Type B pancreatic cell (in vitro differentiated cells): ENCODE results near the gene RANBP3L. TPM values are rescaled to one million over a fixed set of nuclear protein-coding genes. Genes with fewer than 3 reads are reported as not detected.
"Not testable (repeated sequence)": the region's sequence is repeated elsewhere in the genome, so short reads cannot be mapped to it uniquely, and the experiment has no call there.

Source experiments
- DNase-seq: peaks from one replicate; pipeline ENCODE4 v3.0.0; 2021; ENCODE audit warnings: mixed read lengths; ENCODE audit not compliant: unreplicated experiment; ENCODE audit errors: extremely low spot score
- H3K27ac Mint-ChIP-seq: 2 replicates; pipeline ENCODE4 v1.8.0; 2021; ENCODE audit warnings: mild to moderate bottlenecking, mixed read lengths
- H3K27me3 Mint-ChIP-seq: 2 replicates; pipeline ENCODE4 v1.8.0; 2021; ENCODE audit warnings: mixed read lengths
- H3K36me3 Mint-ChIP-seq: 2 replicates; pipeline ENCODE4 v1.8.0; 2021; ENCODE audit warnings: mixed read lengths
- H3K4me1 Mint-ChIP-seq: one replicate; pipeline ENCODE4 v1.8.0; 2021; ENCODE audit warnings: mixed read lengths; ENCODE audit not compliant: unreplicated experiment
- H3K4me3 Mint-ChIP-seq: 2 replicates; pipeline ENCODE4 v1.8.0; 2021; ENCODE audit warnings: mild to moderate bottlenecking, mixed read lengths
- H3K9me3 Mint-ChIP-seq: 2 replicates; pipeline ENCODE4 v1.8.0; 2021; ENCODE audit warnings: mixed read lengths
- long read RNA-seq: library from polyadenylated mRNA; unstranded; transcript quantifications from one replicate; pipeline ENCODE4 v2.0.0, GENCODE V29; 2020
- total RNA-seq: library from RNA; stranded (reverse); gene quantifications from 2 replicates; pipeline ENCODE4 v1.2.1, GENCODE V29; 2021; ENCODE audit warnings: low replicate concordance
- TF ChIP-seq, protein P1 (sequence below): fragments of 200-600 bp; sonication (generic); conservative IDR thresholded peaks from 2 replicates; pipeline ENCODE4 v1.5.0; 2021; ENCODE audit warnings: antibody characterized with exemption, mild to moderate bottlenecking

RANBP3L gene, protein sequence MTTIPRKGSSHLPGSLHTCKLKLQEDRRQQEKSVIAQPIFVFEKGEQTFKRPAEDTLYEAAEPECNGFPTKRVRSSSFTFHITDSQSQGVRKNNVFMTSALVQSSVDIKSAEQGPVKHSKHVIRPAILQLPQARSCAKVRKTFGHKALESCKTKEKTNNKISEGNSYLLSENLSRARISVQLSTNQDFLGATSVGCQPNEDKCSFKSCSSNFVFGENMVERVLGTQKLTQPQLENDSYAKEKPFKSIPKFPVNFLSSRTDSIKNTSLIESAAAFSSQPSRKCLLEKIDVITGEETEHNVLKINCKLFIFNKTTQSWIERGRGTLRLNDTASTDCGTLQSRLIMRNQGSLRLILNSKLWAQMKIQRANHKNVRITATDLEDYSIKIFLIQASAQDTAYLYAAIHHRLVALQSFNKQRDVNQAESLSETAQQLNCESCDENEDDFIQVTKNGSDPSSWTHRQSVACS
- total RNA-seq: 0.53 TPM in 1 of 2 replicates, not detected in the other
- long read RNA-seq: 0 reads

DNA sequence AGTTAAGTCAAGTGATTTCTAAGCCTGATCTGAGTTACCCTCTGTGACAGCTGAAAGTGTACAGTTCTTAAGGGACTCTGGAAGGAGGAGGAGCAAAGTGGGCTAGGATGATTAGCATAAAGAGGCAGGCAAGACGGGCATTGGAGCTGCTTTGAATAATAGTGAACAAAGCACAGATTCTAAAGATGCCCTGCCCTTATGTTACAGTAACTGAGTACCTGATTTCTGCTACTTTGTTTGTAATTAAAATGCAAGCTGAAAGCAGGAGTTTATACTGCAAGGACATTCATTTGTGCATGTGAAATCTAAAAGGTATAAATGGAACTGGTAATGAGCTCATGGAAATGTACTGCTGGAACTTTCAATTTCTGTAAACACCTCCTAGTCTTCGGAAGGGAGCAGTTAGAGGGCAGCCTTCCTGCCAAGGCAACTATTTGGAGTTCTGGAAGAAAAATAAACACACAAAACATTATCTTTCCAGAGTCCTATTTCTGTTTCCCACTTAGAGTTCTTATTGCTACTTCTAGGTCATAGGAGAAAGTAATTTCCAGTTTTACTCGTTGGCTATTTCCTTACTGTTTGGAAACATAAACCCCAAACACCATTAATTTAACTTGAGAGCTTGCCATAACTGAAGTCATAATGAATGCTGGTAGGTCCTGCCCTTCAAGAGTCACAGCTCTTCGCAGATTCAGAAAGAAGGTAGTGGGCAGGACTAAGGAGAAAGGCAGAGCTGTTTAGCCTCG lies at the start of gene RANBP3L:
Gene RANBP3L (minus strand): TSS at position 45 of the 746 bp plus-strand sequence. CDS start 486 bp downstream, outside the sequence.
- H3K4me1 Mint-ChIP-seq: peaks cover 26% of the 10 kb centered on the region
- TF ChIP-seq, protein P1, sequence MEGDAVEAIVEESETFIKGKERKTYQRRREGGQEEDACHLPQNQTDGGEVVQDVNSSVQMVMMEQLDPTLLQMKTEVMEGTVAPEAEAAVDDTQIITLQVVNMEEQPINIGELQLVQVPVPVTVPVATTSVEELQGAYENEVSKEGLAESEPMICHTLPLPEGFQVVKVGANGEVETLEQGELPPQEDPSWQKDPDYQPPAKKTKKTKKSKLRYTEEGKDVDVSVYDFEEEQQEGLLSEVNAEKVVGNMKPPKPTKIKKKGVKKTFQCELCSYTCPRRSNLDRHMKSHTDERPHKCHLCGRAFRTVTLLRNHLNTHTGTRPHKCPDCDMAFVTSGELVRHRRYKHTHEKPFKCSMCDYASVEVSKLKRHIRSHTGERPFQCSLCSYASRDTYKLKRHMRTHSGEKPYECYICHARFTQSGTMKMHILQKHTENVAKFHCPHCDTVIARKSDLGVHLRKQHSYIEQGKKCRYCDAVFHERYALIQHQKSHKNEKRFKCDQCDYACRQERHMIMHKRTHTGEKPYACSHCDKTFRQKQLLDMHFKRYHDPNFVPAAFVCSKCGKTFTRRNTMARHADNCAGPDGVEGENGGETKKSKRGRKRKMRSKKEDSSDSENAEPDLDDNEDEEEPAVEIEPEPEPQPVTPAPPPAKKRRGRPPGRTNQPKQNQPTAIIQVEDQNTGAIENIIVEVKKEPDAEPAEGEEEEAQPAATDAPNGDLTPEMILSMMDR: no peak
- peak within 1 kb of the TSS; percentile 29 for H3K4me3 Mint-ChIP-seq
- H3K36me3 Mint-ChIP-seq: no peaks in the 10 kb centered on the region
- no peaks in the 10 kb centered on the region for H3K27me3 Mint-ChIP-seq
- H3K27ac Mint-ChIP-seq: peak within 1 kb of the TSS; percentile 9
- no peak for DNase-seq
- H3K9me3 Mint-ChIP-seq: no peaks in the 10 kb centered on the region

DNA sequence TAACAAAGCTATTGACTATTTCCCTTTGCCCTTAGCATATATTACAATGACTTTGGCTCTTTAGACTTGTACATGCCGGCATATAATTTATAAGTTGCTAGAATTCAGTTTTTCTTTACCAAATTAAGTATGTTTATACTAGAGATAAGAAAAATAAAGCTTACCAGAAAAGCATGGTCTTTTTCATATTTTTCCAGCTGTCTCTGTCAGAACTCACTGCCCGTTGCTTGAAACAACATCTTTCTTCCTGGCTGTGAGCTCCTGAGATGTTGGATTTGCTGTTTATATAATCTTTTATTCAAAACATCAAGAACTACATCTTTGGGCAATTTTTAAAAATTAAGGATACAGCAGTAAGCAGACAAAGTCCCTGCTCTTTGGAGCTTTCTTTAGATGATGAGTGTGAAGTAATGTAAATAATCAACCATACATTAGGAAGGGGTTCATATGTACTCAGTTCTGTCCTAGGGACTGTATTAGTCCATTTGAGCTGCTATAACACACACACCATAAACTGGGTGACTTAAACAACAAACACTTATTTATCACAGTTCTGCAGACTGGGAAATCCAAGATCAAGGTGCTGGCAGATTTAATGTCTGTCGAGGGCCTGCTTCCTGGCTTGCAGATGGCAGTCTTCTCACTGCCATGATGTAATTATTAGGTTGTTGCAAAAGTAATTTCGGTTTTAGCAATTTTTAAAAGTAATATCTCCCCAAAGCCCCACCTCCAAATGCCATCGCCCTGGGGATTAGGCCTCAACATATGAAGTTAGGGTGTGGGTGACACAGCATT lies 45.4 kb upstream of the RANBP3L start:
- Mint-ChIP-seq H3K9me3 (no peaks in the 10 kb centered on the region), H3K27me3 (peaks cover 4% of the 10 kb centered on the region), H3K4me3 (no peak overlapping the region), H3K36me3 (no peaks in the 10 kb centered on the region), H3K27ac (no peak overlapping the region), H3K4me1 (no peaks in the 10 kb centered on the region)
- no peak for DNase-seq
- TF ChIP-seq, protein P1: no peak

DNA sequence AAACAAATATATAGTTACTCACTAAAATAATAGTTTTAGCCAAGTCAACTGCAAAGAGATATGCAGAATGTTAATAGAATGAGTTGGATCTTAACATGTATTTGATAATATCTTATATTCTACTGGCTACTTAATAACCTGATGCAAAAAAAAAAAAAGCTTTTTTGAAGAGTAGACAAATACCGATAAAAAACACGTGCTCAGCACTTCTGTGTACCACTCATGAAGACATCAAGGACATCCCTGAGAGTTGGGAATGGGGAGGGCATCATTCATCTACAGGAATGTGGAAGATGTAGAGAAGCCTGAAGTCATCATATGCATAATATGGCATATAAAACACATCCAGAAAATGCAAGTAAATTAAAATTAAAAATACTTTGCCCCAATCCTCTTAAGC lies 43.2 kb upstream of the RANBP3L start:
- H3K36me3 Mint-ChIP-seq: no peaks in the 10 kb centered on the region
- peaks cover 6% of the 10 kb centered on the region for H3K4me1 Mint-ChIP-seq

DNA sequence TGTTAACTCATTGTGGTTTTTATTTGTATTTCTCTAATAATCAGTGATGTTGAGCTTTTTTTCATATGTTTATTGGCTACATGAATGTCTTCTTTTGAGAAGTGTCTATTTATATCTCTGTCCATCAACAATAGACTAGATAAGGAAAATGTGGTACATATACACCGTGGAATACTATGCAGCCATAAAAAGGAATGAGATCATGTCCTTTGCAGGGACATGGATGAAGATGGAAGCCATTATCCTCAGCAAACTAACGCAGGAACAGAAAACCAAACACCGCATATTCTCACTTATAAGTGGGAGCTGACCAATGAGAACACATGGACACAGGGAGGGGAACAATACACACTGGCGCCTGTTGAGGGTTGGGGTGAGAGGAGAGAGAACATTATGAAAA lies 40.0 kb upstream of the RANBP3L start:
- H3K4me1 Mint-ChIP-seq, H3K9me3 Mint-ChIP-seq, H3K27me3 Mint-ChIP-seq, DNase-seq, H3K27ac Mint-ChIP-seq, H3K4me3 Mint-ChIP-seq, H3K36me3 Mint-ChIP-seq: not testable (repeated sequence)

More for the DNA sequence above, 43.2 kb upstream of the RANBP3L start:
- H3K9me3 Mint-ChIP-seq: no peaks in the 10 kb centered on the region
- H3K4me3 Mint-ChIP-seq: no peak overlapping the region
- H3K27ac Mint-ChIP-seq: no peak overlapping the region
- TF ChIP-seq, protein P1: no peak
- no peak for DNase-seq
- H3K27me3 Mint-ChIP-seq: peaks cover 4% of the 10 kb centered on the region

DNA sequence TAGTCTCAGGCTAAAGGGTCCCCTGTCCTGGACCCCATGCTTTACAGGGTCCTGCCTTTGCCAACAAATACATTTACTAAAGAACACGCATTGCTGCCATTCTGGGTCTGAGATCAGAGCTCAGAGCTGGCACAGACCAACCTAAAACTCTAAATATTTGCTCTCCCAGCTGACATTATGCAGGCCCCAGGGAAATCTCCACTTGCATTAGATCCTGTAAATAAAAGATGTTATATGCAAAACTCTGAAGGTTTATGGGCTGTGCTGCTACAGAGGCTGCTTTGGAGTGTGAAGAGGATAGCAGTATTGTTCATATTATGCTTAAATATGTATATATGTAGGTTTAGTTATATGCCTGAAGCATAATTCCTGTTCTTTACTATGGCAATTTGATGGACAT lies 35.9 kb upstream of the RANBP3L start:
- Mint-ChIP-seq H3K9me3 (no peaks in the 10 kb centered on the region), H3K4me3 (no peak overlapping the region), H3K4me1 (peaks cover 6% of the 10 kb centered on the region), H3K27ac (no peak overlapping the region), H3K27me3 (no peaks in the 10 kb centered on the region), H3K36me3 (no peaks in the 10 kb centered on the region)
- DNase-seq: no peak
- TF ChIP-seq, protein P1: no peak
